ENCODE measurements around the gene PRPF6.

- TF ChIP-seq CTCF (IDR thresholded peaks at IDR 0.05) (no peak), POLR2A (IDR thresholded peaks at IDR 0.05) (no peak)
Measured at GRCh38 chr20:63943808-63944077, 37.2 kb upstream of the PRPF6 start.
